ENCODE measurements around the gene G6PC3.

Gene G6PC3

GRCh38 chr17:44061446-44061845 is 9.1 kb upstream of the G6PC3 start:
- no peak for DNase-seq

- DNase-seq = no peak
Measured at GRCh38 chr17:44062871-44063270, 7.7 kb upstream of the G6PC3 start.

- no peak for DNase-seq
Measured at GRCh38 chr17:44063704-44064639, 6.6 kb upstream of the G6PC3 start.

- DNase-seq = no peak
Measured at GRCh38 chr17:44065668-44066203, 4.8 kb upstream of the G6PC3 start.

GRCh38 chr17:44066204-44066930 is 4.2 kb upstream of the G6PC3 start, which contains the start of gene LSM12:
Gene LSM12, minus strand, starts transcription at chr17:44066671. Its CDS starts 84 bp downstream, at chr17:44066587.
- DNase-seq = peak; percentile 96

GRCh38 chr17:44067545-44067940 is 3.0 kb upstream of the G6PC3 start:
- no peak for DNase-seq

- DNase-seq = no peak
Measured at GRCh38 chr17:44069974-44070454, 521 bp upstream of the G6PC3 start.

- DNase-seq = no peak
Measured at GRCh38 chr17:44071198-44071520, 624 bp downstream of the G6PC3 start.

GRCh38 chr17:44071772-44072171 is 1.2 kb downstream of the G6PC3 start:
- no peak for DNase-seq

GRCh38 chr17:44074231-44074910 is 3.8 kb downstream of the G6PC3 start:
- DNase-seq = no peak

GRCh38 chr17:44074911-44075285 is 4.4 kb downstream of the G6PC3 start:
- no peak for DNase-seq

- no peak for DNase-seq
Measured at GRCh38 chr17:44075598-44076293, 5.2 kb downstream of the G6PC3 start.

GRCh38 chr17:44076716-44077594 is 6.4 kb downstream of the G6PC3 start:
- DNase-seq = no peak

GRCh38 chr17:44077595-44077909 is 7.0 kb downstream of the G6PC3 start:
- no peak for DNase-seq

GRCh38 chr17:44078412-44078811 is 7.9 kb downstream of the G6PC3 start:
- no peak for DNase-seq

- no peak for DNase-seq
Measured at GRCh38 chr17:44079877-44080821, 9.6 kb downstream of the G6PC3 start.

GRCh38 chr17:44081681-44082080 is 11.1 kb downstream of the G6PC3 start:
- DNase-seq = no peak

- no peak for DNase-seq
Measured at GRCh38 chr17:44082256-44082927, 11.9 kb downstream of the G6PC3 start.

GRCh38 chr17:44083250-44083849 is 12.8 kb downstream of the G6PC3 start:
- no peak for DNase-seq
